Skeletal muscle tissue (tissue), 4 donors: ENCODE data around the gene RSPH3. TPM values are rescaled to one million over a fixed set of nuclear protein-coding genes. Genes with fewer than 3 reads are reported as not detected.

Source experiments
- H3K27ac ChIP-seq: one replicate; pipeline ENCODE4 v1.7.0; 2013; ENCODE audit warnings: mild to moderate bottlenecking, low read depth, low read length, inconsistent platforms
- H3K27me3 ChIP-seq, 3 donors: one replicate each; pipeline ENCODE4 v1.7.0; 2013; ENCODE audit warnings: low read length in 3 of 3; ENCODE audit not compliant: control insufficient read depth in 3 of 3, insufficient read depth in 3 of 3
- H3K36me3 ChIP-seq, 3 donors: one replicate each; pipeline ENCODE4 v1.7.0; 2013; ENCODE audit warnings: low read length in 3 of 3; ENCODE audit not compliant: control insufficient read depth in 3 of 3, insufficient read depth in 3 of 3
- H3K4me1 ChIP-seq, 3 donors: one replicate each; pipeline ENCODE4 v1.7.0; 2013; ENCODE audit warnings: low read length in 3 of 3, mild to moderate bottlenecking in 3 of 3; ENCODE audit not compliant: control insufficient read depth in 3 of 3, insufficient read depth in 3 of 3
- H3K4me3 ChIP-seq, 3 donors: one replicate each; pipeline ENCODE4 v1.7.0; 2013; ENCODE audit warnings: low read length in 3 of 3
- H3K9ac ChIP-seq, 3 donors: one replicate each; pipeline ENCODE4 v1.7.0; 2013; ENCODE audit warnings: low read length in 3 of 3, mild to moderate bottlenecking in 3 of 3, moderate library complexity in 2 of 3, low read depth in 1 of 3
- H3K9me3 ChIP-seq, 3 donors: one replicate each; pipeline ENCODE4 v1.7.0; 2013; ENCODE audit warnings: low read length in 3 of 3; ENCODE audit not compliant: control insufficient read depth in 3 of 3
- total RNA-seq: library from RNA; depleted of rRNA; stranded (reverse); fragments of >200 nt; gene quantifications from one replicate; pipeline ENCODE4 v1.2.3, GENCODE V29; 2014
- donor health status: Osteomylitis.

The RSPH3 gene
- total RNA-seq, 1 donor from 2014 or later, result 2.1 TPM

DNA sequence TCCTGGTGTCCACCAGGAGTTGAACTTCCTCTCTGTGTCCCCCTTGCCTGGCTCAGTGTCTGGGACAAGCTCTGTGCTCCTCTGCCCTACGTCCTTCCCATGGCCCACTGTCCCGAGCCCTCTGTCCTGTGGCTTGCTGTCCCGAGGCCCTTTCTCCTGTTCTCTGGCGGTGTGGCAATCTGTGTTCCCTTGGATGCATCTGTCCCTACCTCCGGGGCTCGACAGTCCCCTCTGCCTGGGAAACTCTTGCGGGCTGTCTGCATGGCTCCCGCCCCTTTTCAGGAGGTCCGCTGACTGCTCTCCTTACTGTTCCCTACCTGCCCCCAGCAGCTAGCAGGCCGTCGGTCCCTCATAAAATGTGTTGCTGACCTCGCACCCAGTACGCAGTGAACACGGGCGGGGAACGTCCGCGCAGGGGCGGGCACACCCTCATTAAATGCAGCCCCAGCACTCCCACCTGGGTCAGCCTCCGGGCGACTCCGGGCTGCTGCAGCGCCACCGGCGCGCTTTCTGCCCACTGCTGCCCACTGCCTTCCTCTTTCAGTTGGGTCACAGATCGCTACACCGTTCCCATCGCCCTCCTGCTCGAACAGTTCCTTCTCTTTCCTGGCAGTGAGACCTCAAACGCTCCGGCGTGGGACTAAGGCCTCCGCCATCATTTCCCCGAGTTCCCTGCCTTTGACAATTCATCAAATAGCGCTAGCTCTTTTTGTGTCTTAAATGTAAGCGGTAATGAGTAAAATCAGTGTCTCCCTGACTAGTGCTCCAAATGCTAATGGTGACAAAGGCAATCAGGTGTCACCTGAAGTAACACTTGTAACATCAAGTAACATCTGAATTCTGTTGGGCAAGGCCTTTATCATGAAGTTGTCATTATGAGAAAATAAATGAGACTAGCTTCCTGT lies 60.5 kb downstream of the RSPH3 start:
- Histone ChIP-seq H3K36me3 (no peaks in the 10 kb centered on the region), H3K27me3 (peaks cover 7 to 8% (median 7%) of the 10 kb centered on the region in 3 donors), H3K9me3 (peaks cover 0 to 3% (median 0%) of the 10 kb centered on the region in 3 donors), H3K27ac (no peak overlapping the region), H3K9ac (no peak overlapping the region), H3K4me3 (peak overlapping the region in 1 of 3 donors; percentile 41), H3K4me1 (peaks cover 0 to 6% (median 0%) of the 10 kb centered on the region in 3 donors)

DNA sequence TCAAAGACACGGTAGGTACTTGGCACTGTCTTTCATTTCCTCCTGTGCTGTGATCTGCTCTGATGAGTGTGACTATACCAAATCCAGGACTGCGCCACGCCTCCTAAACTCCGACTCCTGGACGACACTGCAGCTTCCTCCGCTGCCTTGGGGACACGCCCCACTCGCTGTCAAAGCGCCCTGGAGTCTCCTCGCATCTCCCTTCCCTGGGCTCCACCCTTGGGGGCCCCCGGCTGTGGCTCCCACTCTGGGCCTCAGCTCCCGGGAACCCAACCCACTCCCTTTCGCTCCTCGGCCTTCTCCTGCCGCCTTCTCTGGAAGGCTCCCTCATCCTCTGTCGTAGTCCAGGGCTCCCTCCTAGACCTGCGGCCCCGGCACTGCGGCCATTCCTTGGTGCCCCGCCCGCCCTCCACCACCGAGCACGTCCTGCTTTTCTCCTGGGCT lies 61.2 kb downstream of the RSPH3 start:
- peaks cover 0 to 6% (median 0%) of the 10 kb centered on the region in 3 donors for H3K4me1 ChIP-seq
- H3K9ac ChIP-seq, result no peak overlapping the region
- H3K36me3 ChIP-seq, result no peaks in the 10 kb centered on the region
- H3K9me3 ChIP-seq, result peaks cover 0 to 3% (median 0%) of the 10 kb centered on the region in 3 donors
- peak overlapping the region in 1 of 3 donors; percentile 41 for H3K4me3 ChIP-seq
- H3K27ac ChIP-seq, result no peak overlapping the region
- H3K27me3 ChIP-seq, result peaks cover 7 to 8% (median 7%) of the 10 kb centered on the region in 3 donors

DNA sequence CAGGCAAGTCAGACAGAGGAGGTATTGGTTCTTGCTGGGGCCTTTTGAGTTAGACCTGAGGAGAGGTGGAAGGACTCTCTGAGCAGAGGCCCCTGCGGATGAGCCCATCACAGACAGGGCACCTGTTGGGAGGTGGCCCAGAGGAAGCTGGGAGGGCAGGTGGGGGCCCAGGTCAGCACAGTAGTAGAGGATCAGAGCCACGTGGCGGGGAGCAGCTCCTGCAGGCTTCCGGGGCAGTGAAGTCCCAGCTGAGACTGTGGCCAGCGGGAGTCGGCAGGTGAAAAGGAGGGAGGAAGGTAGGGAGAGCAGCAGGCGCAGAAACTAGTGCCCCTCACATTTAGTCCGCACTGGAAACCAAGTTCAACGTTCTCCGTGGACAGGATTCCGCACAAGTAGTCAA lies 61.8 kb downstream of the RSPH3 start:
- no peaks in the 10 kb centered on the region for H3K36me3 ChIP-seq
- peaks cover 0 to 6% (median 0%) of the 10 kb centered on the region in 3 donors for H3K4me1 ChIP-seq
- H3K4me3 ChIP-seq, result no peak overlapping the region
- H3K9me3 ChIP-seq, result peaks cover 0 to 3% (median 0%) of the 10 kb centered on the region in 3 donors
- H3K27me3 ChIP-seq, result peaks cover 7 to 8% (median 7%) of the 10 kb centered on the region in 3 donors
- H3K9ac ChIP-seq, result no peak overlapping the region
- no peak overlapping the region for H3K27ac ChIP-seq

DNA sequence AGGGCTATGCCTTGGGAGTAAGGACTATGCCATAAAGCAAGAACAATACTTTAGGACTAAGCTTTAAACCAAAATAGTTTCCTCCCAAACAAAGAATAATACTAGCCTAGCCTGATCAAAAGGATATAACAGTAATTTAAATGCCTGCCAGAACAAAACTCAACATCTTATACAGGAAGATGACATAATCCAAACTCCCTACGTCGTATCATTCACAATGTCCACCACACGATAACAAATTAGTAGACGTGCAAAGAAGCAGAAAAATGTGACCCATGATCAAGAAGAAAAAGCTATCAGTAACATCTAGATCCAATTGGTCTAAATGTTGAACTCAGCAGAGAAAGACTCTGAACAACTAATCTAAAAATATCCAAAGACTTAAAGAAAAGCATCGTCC lies 65.8 kb downstream of the RSPH3 start:
- H3K27ac ChIP-seq, result no peak overlapping the region
- H3K4me3 ChIP-seq, result no peak overlapping the region
- peaks cover 0 to 3% (median 0%) of the 10 kb centered on the region in 3 donors for H3K9me3 ChIP-seq
- no peak overlapping the region for H3K9ac ChIP-seq
- H3K36me3 ChIP-seq, result no peaks in the 10 kb centered on the region
- peaks cover 0 to 4% (median 0%) of the 10 kb centered on the region in 3 donors for H3K4me1 ChIP-seq
- H3K27me3 ChIP-seq, result peaks cover under 1 to 5% (median 4%) of the 10 kb centered on the region in 3 donors

DNA sequence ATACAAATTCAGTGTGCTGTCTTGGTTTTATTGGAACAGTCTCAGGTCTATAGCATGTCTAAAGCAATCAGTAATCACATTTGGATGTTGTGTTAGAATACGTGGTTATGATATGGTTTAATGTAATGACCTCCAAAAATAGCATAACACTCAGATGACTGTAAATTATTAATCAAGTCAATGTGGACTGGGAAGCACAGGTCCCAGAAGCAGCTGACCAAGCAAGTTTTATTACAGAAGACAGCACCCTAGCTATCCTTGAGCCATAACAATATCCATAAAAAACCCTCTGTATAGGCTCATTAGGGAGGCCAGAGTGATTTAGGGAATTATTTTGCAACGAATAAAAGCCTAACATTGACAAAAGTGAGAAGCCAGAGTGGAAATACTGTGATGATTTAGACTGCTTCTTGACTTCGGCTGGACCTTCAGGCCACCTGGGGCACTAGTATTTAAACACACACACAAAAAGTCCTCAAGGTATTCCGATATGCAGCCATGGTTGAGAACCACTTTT lies 66.9 kb downstream of the RSPH3 start:
- Histone ChIP-seq H3K27me3 (peaks cover 0 to 3% (median 0%) of the 10 kb centered on the region in 3 donors), H3K9me3 (no peaks in the 10 kb centered on the region), H3K4me1 (no peaks in the 10 kb centered on the region), H3K4me3 (no peak overlapping the region), H3K9ac (no peak overlapping the region), H3K27ac (no peak overlapping the region), H3K36me3 (no peaks in the 10 kb centered on the region)

DNA sequence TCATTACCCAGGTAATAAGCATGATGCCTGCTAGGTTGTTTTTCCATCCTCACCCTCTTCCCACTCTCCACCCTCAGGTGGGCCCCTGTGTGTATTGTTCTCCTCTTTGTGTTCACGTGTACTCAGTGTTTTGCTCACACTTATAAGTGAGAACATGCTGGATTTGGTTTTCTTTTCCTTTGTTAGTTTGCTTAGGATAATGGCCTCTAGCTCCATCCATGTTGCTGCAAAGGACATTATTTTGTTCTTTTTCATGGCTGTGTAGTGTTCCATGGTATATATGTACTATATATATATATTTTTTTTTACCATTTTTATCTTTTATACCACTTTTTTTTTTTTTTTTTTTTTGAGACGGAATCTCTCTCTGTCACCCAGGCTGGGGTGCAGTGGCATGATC lies 71.9 kb downstream of the RSPH3 start:
- no peak overlapping the region for H3K9ac ChIP-seq
- H3K36me3 ChIP-seq, result no peaks in the 10 kb centered on the region
- no peak overlapping the region for H3K27ac ChIP-seq
- H3K4me1 ChIP-seq, result no peaks in the 10 kb centered on the region
- H3K4me3 ChIP-seq, result no peak overlapping the region
- H3K9me3 ChIP-seq, result no peaks in the 10 kb centered on the region
- no peaks in the 10 kb centered on the region for H3K27me3 ChIP-seq

DNA sequence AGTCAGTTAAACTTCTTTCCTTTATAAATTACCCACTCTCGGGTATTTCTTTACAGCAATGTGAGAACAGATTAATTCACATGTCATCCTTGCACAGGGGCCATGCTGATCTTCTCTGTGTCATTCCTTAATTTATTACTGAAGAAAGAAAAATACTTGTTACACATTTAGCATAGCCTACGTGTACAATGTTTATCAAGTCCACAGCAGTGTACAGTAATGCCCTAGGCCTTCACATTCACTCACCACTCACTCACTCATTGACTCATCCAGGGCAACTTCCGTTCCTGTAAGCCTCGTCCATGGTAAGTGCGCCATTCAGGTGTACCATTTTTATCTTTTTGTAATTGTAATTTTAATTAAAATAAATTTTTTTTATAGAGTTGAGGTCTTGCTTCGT lies 73.6 kb downstream of the RSPH3 start:
- Histone ChIP-seq H3K27ac (no peak overlapping the region), H3K27me3 (no peaks in the 10 kb centered on the region), H3K9me3 (no peaks in the 10 kb centered on the region), H3K4me1 (no peaks in the 10 kb centered on the region), H3K4me3 (no peak overlapping the region), H3K36me3 (no peaks in the 10 kb centered on the region), H3K9ac (no peak overlapping the region)

DNA sequence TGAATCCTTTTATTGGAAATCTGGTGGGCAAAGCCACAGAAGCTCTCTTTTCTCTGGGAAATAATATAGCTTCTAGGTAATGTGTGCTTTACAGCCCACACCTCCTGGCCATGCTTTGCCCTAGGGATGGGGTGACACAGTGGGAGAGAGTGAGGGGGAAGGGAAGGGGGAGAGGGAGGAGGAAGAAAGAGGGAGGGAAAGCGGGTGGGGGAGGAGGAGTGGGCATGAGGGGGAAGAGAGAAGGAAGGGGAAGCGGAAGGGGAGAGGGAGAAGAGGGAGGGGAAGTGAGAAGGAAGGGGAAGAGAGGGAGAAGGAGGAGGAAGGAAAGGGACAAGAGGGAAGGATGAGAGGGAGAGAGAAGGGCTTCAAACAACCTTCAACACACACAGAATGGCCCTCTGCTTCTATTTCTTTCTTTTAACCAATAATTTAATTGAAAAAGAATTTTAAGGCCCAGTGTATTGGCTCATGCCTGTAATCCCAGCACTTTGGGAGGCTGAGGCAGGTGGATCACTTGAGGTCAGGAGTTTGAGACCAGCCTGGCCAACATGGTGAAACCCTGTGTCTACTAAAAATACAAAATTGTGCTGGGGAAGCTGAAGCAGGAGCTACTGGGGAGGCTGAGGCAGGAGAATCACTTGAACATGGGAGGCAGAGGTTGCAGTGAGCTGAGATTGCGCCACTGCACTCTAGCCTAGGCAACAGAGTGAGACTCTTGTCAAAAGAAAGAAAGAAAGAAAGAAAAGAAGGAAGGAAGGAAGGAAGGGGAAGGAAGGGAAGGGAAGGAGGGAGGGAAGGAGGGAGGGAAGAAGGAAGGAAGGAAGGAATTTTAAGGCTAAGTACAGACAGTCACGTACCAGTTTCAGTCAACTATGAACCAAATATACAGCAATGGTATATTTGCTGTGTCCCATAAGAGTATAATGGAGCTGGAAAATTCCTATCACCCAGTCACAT lies 75.2 kb downstream of the RSPH3 start:
- no peaks in the 10 kb centered on the region for H3K4me1 ChIP-seq
- H3K4me3 ChIP-seq, result no peak overlapping the region
- H3K27ac ChIP-seq, result no peak overlapping the region
- no peaks in the 10 kb centered on the region for H3K36me3 ChIP-seq
- H3K9me3 ChIP-seq, result no peaks in the 10 kb centered on the region
- no peak overlapping the region for H3K9ac ChIP-seq
- no peaks in the 10 kb centered on the region for H3K27me3 ChIP-seq

DNA sequence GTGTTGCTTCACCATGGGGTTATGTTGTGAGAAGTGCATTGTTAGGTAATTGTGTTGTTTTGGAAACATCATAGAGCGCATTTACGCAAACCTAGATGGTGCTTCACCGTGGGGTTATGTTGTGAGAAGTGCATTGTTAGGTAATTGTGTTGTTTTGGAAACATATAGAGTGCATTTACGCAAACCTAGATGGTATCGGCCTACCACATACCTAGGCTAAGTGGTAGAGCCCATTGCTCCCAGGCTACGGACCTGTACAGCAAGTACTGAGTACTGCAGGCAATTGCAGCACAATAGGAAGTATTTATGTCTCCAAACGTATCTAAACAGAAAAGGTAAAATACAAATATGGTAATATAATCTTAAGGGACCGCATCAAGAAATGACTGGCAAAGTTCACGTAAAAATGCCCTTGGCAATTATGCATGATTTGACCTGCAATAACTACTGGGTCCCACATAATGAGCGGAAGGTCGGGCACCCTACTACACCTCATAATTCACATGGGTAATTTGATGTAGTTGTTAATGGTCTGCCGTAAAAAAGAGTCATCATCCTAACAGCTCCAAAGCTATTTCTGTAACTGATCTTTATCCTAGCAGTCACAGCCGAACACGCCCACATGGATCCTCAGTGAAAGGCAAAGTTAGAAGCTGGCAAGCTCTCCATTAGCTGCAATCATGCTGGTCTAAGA lies 76.0 kb downstream of the RSPH3 start:
- no peaks in the 10 kb centered on the region for H3K4me1 ChIP-seq
- H3K4me3 ChIP-seq, result no peak overlapping the region
- no peaks in the 10 kb centered on the region for H3K9me3 ChIP-seq
- H3K36me3 ChIP-seq, result no peaks in the 10 kb centered on the region
- H3K27me3 ChIP-seq, result no peaks in the 10 kb centered on the region
- no peak overlapping the region for H3K9ac ChIP-seq
- H3K27ac ChIP-seq, result no peak overlapping the region
